Measurements from ENCODE around the gene DIDO1. TPM values are rescaled to one million over a fixed set of nuclear protein-coding genes. Genes with fewer than 3 reads are reported as not detected.

The DIDO1 gene
- total RNA-seq, 1 experiment from 2014 or later = 16.9 TPM

GRCh38 chr20:62929051-62929538, 2.8 kb upstream of the DIDO1 start:
- DNase-seq (ENCODE audit: low spot score) = no peak

- no peak for DNase-seq (ENCODE audit: low spot score)
These were observed 2.1 kb upstream of the DIDO1 start for GRCh38 chr20:62928246-62928939.

- no peak for DNase-seq (ENCODE audit: low spot score)
These were observed 912 bp upstream of the DIDO1 start for GRCh38 chr20:62927128-62927705.

GRCh38 chr20:62925420-62926228, 681 bp downstream of the DIDO1 start:
- DNase-seq (ENCODE audit: low spot score) = no peak

- no peak for DNase-seq (ENCODE audit: low spot score)
These were observed 1.3 kb downstream of the DIDO1 start for GRCh38 chr20:62925076-62925419.

GRCh38 chr20:62924442-62925075, 1.7 kb downstream of the DIDO1 start:
- DNase-seq (ENCODE audit: low spot score) = no peak

- DNase-seq (ENCODE audit: low spot score) = no peak
These were observed 2.5 kb downstream of the DIDO1 start for GRCh38 chr20:62923669-62924441.

GRCh38 chr20:62923059-62923668, 3.1 kb downstream of the DIDO1 start:
- peak; percentile 66 for DNase-seq (ENCODE audit: low spot score)

- DNase-seq (ENCODE audit: low spot score) = no peak
These were observed 3.8 kb downstream of the DIDO1 start for GRCh38 chr20:62922451-62922921.

GRCh38 chr20:62921119-62921687, 5.1 kb downstream of the DIDO1 start:
- peak; percentile 54 for DNase-seq (ENCODE audit: low spot score)

- DNase-seq (ENCODE audit: low spot score) = no peak
These were observed 6.2 kb downstream of the DIDO1 start for GRCh38 chr20:62920039-62920645.

GRCh38 chr20:62918831-62919230, 7.5 kb downstream of the DIDO1 start:
- no peak for DNase-seq (ENCODE audit: low spot score)

GRCh38 chr20:62918147-62918546, 8.2 kb downstream of the DIDO1 start:
- no peak for DNase-seq (ENCODE audit: low spot score)

GRCh38 chr20:62917720-62918119, 8.6 kb downstream of the DIDO1 start:
- no peak for DNase-seq (ENCODE audit: low spot score)

- DNase-seq (ENCODE audit: low spot score) = no peak
These were observed 9.4 kb downstream of the DIDO1 start for GRCh38 chr20:62916703-62917476.

GRCh38 chr20:62914970-62915457, 11.3 kb downstream of the DIDO1 start:
- no peak for DNase-seq (ENCODE audit: low spot score)

GRCh38 chr20:62914436-62914835, 11.9 kb downstream of the DIDO1 start:
- no peak for DNase-seq (ENCODE audit: low spot score)

- no peak for DNase-seq (ENCODE audit: low spot score)
These were observed 13.2 kb downstream of the DIDO1 start for GRCh38 chr20:62913043-62913630.

Measured in H4 (cell line).